CD4-positive, CD25-positive, alpha-beta regulatory T cell (primary cell): ENCODE measurements around the gene C11orf21. TPM values are rescaled to one million over a fixed set of nuclear protein-coding genes. Genes with fewer than 3 reads are reported as not detected.

Source experiments
- ATAC-seq, 2 donors: fragments of 150-1000 bp; cut with Tn5 transposase; one replicate each; pipeline ENCODE4 v1.10.0; 2021; ENCODE audit warnings: low read depth in 2 of 2, moderate number of reproducible peaks in 2 of 2, moderate library complexity in 1 of 2
- DNase-seq, 3 donors: peaks; one replicate each; pipeline versions ENCODE4 v3.0.0 to v3.0.0-alpha.2; 2012 to 2022; ENCODE audit warnings: mixed read lengths in 1 of 3
- H3K27ac ChIP-seq: one replicate; pipeline ENCODE4 v1.7.0; 2013; ENCODE audit warnings: mild to moderate bottlenecking, low read length; ENCODE audit not compliant: insufficient read depth, poor library complexity, severe bottlenecking
- H3K27me3 ChIP-seq: one replicate; pipeline ENCODE4 v1.7.0; 2013; ENCODE audit warnings: low read length; ENCODE audit not compliant: control insufficient read depth, insufficient read depth
- H3K36me3 ChIP-seq: one replicate; pipeline ENCODE4 v1.7.0; 2013; ENCODE audit warnings: mild to moderate bottlenecking, low read length, moderate library complexity; ENCODE audit not compliant: control insufficient read depth, insufficient read depth
- H3K4me1 ChIP-seq: 2 replicates; pipeline ENCODE4 v1.7.0; 2013; ENCODE audit warnings: mild to moderate bottlenecking, low read length; ENCODE audit not compliant: insufficient read depth, control insufficient read depth, poor library complexity, severe bottlenecking
- H3K4me3 ChIP-seq: one replicate; pipeline ENCODE4 v1.7.0; 2013; ENCODE audit warnings: low read depth, mild to moderate bottlenecking, low read length, moderate library complexity
- H3K9me3 ChIP-seq, 2 experiments: 1 replicate in 1 of 2; 2 replicates in 1 of 2; pipeline ENCODE4 v1.7.0; 2013; ENCODE audit warnings: low read length in 2 of 2, mild to moderate bottlenecking in 1 of 2, moderate library complexity in 1 of 2; ENCODE audit not compliant: control insufficient read depth in 2 of 2
- H3K27ac Mint-ChIP-seq, 3 donors: one replicate each; pipeline ENCODE4 v1.8.0; 2020 to 2022; ENCODE audit warnings: mild to moderate bottlenecking in 3 of 3, mixed read lengths in 3 of 3, moderate library complexity in 2 of 3
- H3K27me3 Mint-ChIP-seq: one replicate; pipeline ENCODE4 v1.8.0; 2022; ENCODE audit warnings: mild to moderate bottlenecking, mixed read lengths
- H3K36me3 Mint-ChIP-seq: one replicate; pipeline ENCODE4 v1.8.0; 2020; ENCODE audit warnings: mixed read lengths
- H3K4me1 Mint-ChIP-seq, 4 donors: one replicate each; pipeline ENCODE4 v1.8.0; 2020 to 2022; ENCODE audit warnings: mixed read lengths in 4 of 4, mild to moderate bottlenecking in 1 of 4
- H3K4me3 Mint-ChIP-seq, 4 donors: one replicate each; pipeline ENCODE4 v1.8.0; 2020 to 2022; ENCODE audit warnings: mild to moderate bottlenecking in 4 of 4, mixed read lengths in 4 of 4, moderate library complexity in 3 of 4
- H3K9me3 Mint-ChIP-seq, 7 donors: one replicate each; pipeline ENCODE4 v1.8.0; 2020 to 2022; ENCODE audit warnings: mixed read lengths in 7 of 7, mild to moderate bottlenecking in 3 of 7, moderate library complexity in 2 of 7
- polyA plus RNA-seq, 4 donors: library from polyadenylated mRNA; unstranded; fragments of 300-500 nt; fragmentation: Illumina TruSeq; gene quantifications; one replicate each; pipeline ENCODE4 v1.2.3, GENCODE V29; 2021
- total RNA-seq: library from RNA; stranded (reverse); gene quantifications from one replicate; pipeline ENCODE4 v1.2.3, GENCODE V29; 2022

The C11orf21 gene
- total and polyA plus RNA-seq, 5 donors from 2014 or later, result 11.9 to 41.8 (median 16.8) TPM

DNA sequence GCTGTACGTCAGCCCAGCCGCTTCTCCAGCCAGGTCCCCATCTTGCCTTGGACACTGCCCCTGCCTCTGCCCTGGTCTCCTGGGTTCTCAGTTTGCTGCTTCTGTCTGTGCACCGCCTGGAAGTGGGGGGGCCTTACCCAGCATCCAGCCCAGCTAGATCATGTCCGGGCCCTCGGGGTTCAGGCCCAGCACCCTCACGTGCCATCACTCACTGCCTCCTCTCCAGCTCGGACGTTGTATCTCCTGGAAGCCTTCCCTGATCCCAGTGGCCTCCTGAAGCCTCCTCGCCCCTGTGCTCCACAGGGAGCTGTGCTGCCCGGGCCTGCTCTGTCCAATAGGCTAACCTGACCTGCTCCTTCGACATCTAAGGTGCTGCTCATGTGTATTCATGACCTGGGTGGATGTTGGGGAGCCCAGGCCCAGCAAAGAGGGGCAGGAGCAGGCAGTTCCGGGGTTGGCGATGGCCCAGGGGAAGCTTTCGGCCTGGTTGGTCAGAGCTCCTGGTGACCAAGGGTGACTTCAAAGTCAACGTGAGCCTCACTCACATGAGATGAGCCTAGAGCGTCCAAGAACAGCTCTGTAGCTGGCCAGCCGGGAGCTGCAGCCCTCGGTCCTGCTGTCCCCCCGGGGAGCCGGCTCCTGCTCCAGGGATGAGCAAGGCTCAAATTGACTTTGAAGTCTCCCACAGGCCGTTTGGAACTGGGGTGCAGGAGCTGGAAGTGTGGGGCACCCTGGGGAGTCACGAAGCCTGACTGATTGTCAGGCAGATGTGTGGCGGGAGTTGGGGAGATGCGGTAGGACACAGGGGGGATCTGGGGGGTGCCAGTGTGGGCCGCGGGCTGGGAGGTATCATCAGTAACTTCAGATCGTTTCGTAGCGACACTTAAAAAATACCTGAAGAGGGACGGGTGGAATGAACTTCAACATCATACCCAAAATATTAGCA is 26.1 kb downstream of the C11orf21 start:
- DNase-seq (no peak), ATAC-seq (no peak)
- Histone ChIP-seq H3K4me1 (peaks cover 9% of the 10 kb centered on the region), H3K4me3 (no peak overlapping the region), H3K9me3 (peaks cover 8 to 11% of the 10 kb centered on the region in 2 experiments), H3K36me3 (no peaks in the 10 kb centered on the region), H3K27me3 (peaks cover 7% of the 10 kb centered on the region), H3K27ac (no peak overlapping the region)
- Mint-ChIP-seq H3K36me3 (no peaks in the 10 kb centered on the region), H3K4me1 (peaks cover 4 to 22% (median 14%) of the 10 kb centered on the region in 4 donors), H3K27ac (no peak overlapping the region), H3K9me3 (peaks cover 3 to 16% (median 10%) of the 10 kb centered on the region in 7 donors), H3K27me3 (peaks cover 51% of the 10 kb centered on the region), H3K4me3 (no peak overlapping the region)

DNA sequence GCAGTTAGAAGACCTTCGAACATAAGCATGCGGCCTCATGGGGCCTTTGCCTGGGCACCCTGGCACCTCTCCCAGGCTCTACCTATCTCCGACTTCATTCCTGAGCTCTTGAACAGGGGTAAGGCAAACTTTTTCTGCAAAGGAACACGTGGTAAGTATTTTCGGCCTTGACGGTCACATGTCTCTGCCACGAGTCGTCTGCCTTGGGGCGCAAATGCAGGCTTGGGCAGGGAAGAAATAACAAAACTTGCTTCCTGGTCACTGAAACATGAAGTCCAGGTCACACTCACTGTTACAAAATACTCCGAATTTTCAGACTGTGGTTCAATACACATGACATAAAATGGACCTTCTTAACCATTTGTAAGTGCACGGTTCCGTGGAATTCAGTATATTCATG is 27.9 kb downstream of the C11orf21 start:
- Mint-ChIP-seq H3K36me3 (no peaks in the 10 kb centered on the region), H3K27ac (no peak overlapping the region), H3K4me1 (peaks cover 4 to 24% (median 14%) of the 10 kb centered on the region in 4 donors), H3K9me3 (peaks cover 0 to 9% (median under 1%) of the 10 kb centered on the region in 7 donors), H3K4me3 (no peak overlapping the region), H3K27me3 (peaks cover 43% of the 10 kb centered on the region)
- H3K36me3 ChIP-seq, result no peaks in the 10 kb centered on the region
- H3K4me3 ChIP-seq, result no peak overlapping the region
- DNase-seq, result no peak
- no peak overlapping the region for H3K27ac ChIP-seq
- peaks cover 27% of the 10 kb centered on the region for H3K4me1 ChIP-seq
- no peak for ATAC-seq
- H3K27me3 ChIP-seq, result peaks cover 2% of the 10 kb centered on the region
- H3K9me3 ChIP-seq, result no peaks in the 10 kb centered on the region

DNA sequence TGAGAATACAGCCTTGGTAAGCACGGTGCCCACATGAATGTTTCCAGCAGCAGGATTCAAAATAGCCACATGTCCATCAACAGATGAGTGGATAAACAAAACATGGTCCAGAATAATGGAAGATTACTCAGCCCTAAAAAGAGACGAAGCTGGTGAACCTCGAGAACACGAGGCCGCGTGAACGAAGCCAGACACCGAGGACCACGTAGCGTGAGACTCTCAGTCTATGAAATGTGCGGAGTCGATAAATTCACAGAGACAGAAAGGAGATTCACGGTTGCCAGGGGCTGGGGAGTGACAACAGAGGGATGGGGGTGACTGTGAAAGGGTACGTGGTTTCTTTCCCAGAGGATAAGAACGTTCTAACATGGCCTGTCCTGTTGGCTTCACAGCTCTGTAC is 28.4 kb downstream of the C11orf21 start:
- peaks cover 40% of the 10 kb centered on the region for H3K27me3 Mint-ChIP-seq
- H3K36me3 ChIP-seq, result no peaks in the 10 kb centered on the region
- H3K4me1 ChIP-seq, result peaks cover 31% of the 10 kb centered on the region
- H3K9me3 ChIP-seq, result no peaks in the 10 kb centered on the region
- H3K27me3 ChIP-seq, result peaks cover 2% of the 10 kb centered on the region
- no peak overlapping the region for H3K4me3 Mint-ChIP-seq
- H3K4me3 ChIP-seq, result no peak overlapping the region
- no peaks in the 10 kb centered on the region for H3K36me3 Mint-ChIP-seq
- H3K9me3 Mint-ChIP-seq, result peaks cover 0 to 7% (median 0%) of the 10 kb centered on the region in 7 donors
- H3K27ac Mint-ChIP-seq, result no peak overlapping the region
- DNase-seq (no peak), ATAC-seq (no peak)
- H3K27ac ChIP-seq, result no peak overlapping the region
- peaks cover 6 to 28% (median 14%) of the 10 kb centered on the region in 4 donors for H3K4me1 Mint-ChIP-seq

DNA sequence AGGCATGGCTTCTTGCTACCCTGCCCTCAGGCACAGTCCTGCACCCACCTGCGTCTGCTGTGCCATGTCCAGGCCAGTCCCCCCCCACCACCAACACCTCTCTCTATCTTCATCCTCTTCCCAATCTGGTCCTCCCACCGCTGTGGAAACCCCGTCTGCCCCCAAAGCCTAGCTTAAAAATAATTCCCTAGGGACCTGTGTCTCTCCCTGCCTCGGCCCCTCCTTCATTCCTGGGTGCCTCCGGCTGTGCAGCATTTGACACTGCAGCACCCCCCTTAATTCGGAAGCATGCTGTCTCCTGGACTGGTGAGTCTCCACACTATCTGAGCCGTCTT is 28.8 kb downstream of the C11orf21 start:
- Histone ChIP-seq H3K27ac (no peak overlapping the region), H3K4me1 (peaks cover 31% of the 10 kb centered on the region), H3K4me3 (no peak overlapping the region), H3K9me3 (no peaks in the 10 kb centered on the region), H3K27me3 (no peaks in the 10 kb centered on the region), H3K36me3 (no peaks in the 10 kb centered on the region)
- H3K27me3 Mint-ChIP-seq, result peaks cover 40% of the 10 kb centered on the region
- H3K27ac Mint-ChIP-seq, result peak overlapping the region in 1 of 3 donors; percentile 61
- ATAC-seq, result no peak
- no peaks in the 10 kb centered on the region for H3K36me3 Mint-ChIP-seq
- peaks cover 0 to 7% (median 0%) of the 10 kb centered on the region in 7 donors for H3K9me3 Mint-ChIP-seq
- no peak overlapping the region for H3K4me3 Mint-ChIP-seq
- no peak for DNase-seq
- H3K4me1 Mint-ChIP-seq, result peaks cover 5 to 32% (median 12%) of the 10 kb centered on the region in 4 donors

DNA sequence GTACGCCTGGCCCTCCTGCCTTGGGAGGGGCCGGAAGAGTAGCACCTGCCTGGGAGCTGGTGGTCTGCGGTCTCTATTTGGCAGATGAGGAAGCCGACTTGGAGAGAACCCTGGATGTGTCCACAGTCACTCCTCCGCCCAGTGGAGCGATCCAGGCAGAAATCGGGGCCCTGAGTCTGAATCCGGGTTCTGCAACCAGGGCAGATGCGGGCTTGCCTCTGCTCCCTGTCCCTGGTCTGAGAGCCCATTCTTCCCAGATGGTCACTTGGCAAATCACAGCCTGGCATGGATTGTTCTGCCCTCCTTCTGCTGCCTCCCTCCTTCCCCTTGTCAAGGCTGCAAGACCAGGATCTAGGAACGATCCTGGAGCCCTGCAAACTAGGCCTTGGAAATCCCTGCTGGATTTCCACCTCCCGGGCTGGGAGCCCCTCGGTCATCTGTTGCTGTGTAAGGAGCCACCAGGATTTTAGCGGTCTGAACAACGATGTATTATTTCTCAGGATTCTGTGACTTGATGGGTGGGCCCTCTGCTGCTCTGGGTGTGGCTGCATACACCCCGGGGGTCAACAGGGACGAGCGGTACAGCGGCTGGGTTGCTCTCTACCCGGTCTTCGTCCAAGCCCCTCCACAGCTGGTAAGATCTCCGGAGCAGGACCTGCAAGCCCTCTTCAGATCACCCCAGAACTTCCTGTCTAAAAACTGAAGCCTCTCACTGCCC is 29.3 kb downstream of the C11orf21 start:
- Histone ChIP-seq H3K9me3 (no peaks in the 10 kb centered on the region), H3K27me3 (no peaks in the 10 kb centered on the region), H3K27ac (no peak overlapping the region), H3K36me3 (no peaks in the 10 kb centered on the region), H3K4me3 (no peak overlapping the region), H3K4me1 (peaks cover 31% of the 10 kb centered on the region)
- DNase-seq (no peak), ATAC-seq (no peak)
- peaks cover 0 to 6% (median 0%) of the 10 kb centered on the region in 7 donors for H3K9me3 Mint-ChIP-seq
- H3K4me1 Mint-ChIP-seq, result peaks cover 2 to 28% (median 6%) of the 10 kb centered on the region in 4 donors
- H3K27me3 Mint-ChIP-seq, result peaks cover 37% of the 10 kb centered on the region
- H3K36me3 Mint-ChIP-seq, result no peaks in the 10 kb centered on the region
- H3K4me3 Mint-ChIP-seq, result peak overlapping the region in 3 of 4 donors; percentile 21 to 41 (median 36)
- peak overlapping the region in 1 of 3 donors; percentile 48 for H3K27ac Mint-ChIP-seq

DNA sequence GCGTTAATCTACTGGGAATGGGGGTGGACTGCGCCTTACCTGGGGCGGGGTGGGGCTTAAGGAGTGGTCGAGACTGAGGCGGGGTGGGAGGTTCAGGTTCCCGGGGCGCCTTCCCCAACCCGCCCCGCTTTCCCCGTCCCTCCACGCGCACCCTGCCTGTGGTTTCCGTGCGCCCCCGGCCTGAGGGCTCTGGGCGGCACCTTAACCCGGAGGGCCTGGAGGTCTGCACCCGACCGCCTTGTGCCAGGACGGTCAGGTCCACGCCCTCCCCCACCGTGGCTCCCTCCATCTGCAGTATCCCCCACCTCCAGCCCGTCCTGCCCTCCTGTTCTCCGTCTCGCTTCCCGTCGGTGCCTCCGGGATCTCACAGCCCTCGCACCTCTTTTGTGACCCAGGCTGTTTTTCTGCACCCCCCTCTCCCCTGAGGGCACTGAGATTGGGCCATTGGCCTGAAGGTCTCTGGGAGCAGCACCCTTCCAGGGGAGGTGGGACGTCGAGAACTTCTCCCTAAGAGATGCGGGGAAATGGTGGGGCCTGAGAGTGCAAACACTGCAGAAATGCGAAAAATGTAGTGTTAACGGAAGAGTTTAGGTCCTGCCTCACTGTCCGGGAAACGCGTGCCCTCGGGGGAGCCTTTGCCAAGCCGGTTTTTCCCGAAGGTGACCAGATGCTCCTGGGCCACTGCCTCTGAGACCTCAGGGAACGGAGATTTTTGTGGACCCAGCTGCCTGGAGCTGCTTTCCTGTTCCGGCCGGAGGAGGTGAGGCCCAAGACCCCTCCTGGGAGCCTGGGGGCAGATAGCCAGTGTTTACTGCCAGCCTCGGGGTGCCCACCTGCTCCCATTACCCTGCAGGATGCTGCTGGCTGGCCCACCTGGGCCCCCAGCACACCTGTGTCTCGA is 30.1 kb downstream of the C11orf21 start:
- H3K4me3 Mint-ChIP-seq, result peak overlapping the region in 3 of 4 donors; percentile 18 to 46 (median 26)

DNA sequence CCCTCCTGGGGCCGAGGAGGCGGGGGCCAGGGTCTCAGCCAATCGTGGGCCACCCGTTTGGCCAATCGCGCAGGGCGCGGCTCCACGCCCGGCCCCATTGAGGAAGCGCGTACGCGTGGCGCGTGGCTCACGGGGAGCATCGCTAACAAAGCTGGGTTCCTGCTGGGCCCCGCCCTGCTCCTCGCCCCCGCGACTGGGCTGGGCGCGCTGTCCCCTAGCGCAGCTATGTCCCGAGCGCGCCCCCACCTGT is 30.7 kb downstream of the C11orf21 start:
- Histone ChIP-seq H3K4me1 (peaks cover 34% of the 10 kb centered on the region), H3K36me3 (no peaks in the 10 kb centered on the region), H3K4me3 (no peak overlapping the region), H3K27me3 (no peaks in the 10 kb centered on the region), H3K9me3 (no peaks in the 10 kb centered on the region), H3K27ac (no peak overlapping the region)
- Mint-ChIP-seq H3K9me3 (no peaks in the 10 kb centered on the region), H3K4me3 (no peak overlapping the region), H3K27ac (no peak overlapping the region), H3K27me3 (peaks cover 34% of the 10 kb centered on the region), H3K4me1 (peaks cover 0 to 28% (median 3%) of the 10 kb centered on the region in 4 donors), H3K36me3 (no peaks in the 10 kb centered on the region)
- DNase-seq (peak; percentile 28 to 33 (median 33)), ATAC-seq (peak; percentile 22 to 33)

More for the DNA sequence above, 30.1 kb downstream of the C11orf21 start:
- H3K27ac Mint-ChIP-seq, result no peak overlapping the region
- Histone ChIP-seq H3K4me3 (no peak overlapping the region), H3K27me3 (no peaks in the 10 kb centered on the region), H3K27ac (no peak overlapping the region), H3K9me3 (no peaks in the 10 kb centered on the region), H3K36me3 (no peaks in the 10 kb centered on the region), H3K4me1 (peaks cover 28% of the 10 kb centered on the region)
- DNase-seq, result no peak
- no peaks in the 10 kb centered on the region for H3K36me3 Mint-ChIP-seq
- peaks cover 0 to under 1% (median 0%) of the 10 kb centered on the region in 7 donors for H3K9me3 Mint-ChIP-seq
- no peak for ATAC-seq
- H3K4me1 Mint-ChIP-seq, result peaks cover 0 to 24% (median 3%) of the 10 kb centered on the region in 4 donors
- H3K27me3 Mint-ChIP-seq, result peaks cover 31% of the 10 kb centered on the region
